Gastrocnemius medialis (tissue), 4 donors: ENCODE measurements around the gene CDKAL1. TPM values are rescaled to one million over a fixed set of nuclear protein-coding genes. Genes with fewer than 3 reads are reported as not detected.

ENCODE experiments used
- ATAC-seq, 2 donors: fragments of 150-250 bp; one replicate each; pipeline ENCODE4 v1.9.1; 2016
- DNase-seq, 2 donors: peaks; one replicate each; pipeline ENCODE4 v3.0.0-alpha.2; 2019
- H3K27ac ChIP-seq, 4 donors: fragments of 200-600 bp; sonication (generic); 1 replicate in 1 of 4; 2 replicates in 3 of 4; pipeline ENCODE4 v1.5.1; 2016 to 2018; ENCODE audit warnings: mild to moderate bottlenecking in 2 of 4, moderate library complexity in 1 of 4
- H3K27me3 ChIP-seq, 3 donors: fragments of 200-600 bp; sonication (generic) in 2 of 3; 1 replicate in 1 of 3; 2 replicates in 2 of 3; pipeline versions ENCODE4 v1.5.1 to v1.6.0; 2016 to 2019; ENCODE audit warnings: mild to moderate bottlenecking in 1 of 3, moderate library complexity in 1 of 3
- H3K36me3 ChIP-seq, 2 donors: fragments of 200-600 bp; sonication (generic) in 1 of 2; one replicate each; pipeline ENCODE4 v1.5.1; 2017 to 2018
- H3K4me1 ChIP-seq, 2 donors: fragments of 200-600 bp; sonication (generic) in 1 of 2; one replicate each; pipeline ENCODE4 v1.5.1; 2016 to 2017; ENCODE audit warnings: mild to moderate bottlenecking in 2 of 2
- H3K4me3 ChIP-seq, 4 donors: fragments of 200-600 bp; sonication (generic) in 3 of 4; 1 replicate in 1 of 4; 2 replicates in 3 of 4; pipeline ENCODE4 v1.5.1; 2016 to 2019; ENCODE audit warnings: mild to moderate bottlenecking in 2 of 4
- H3K9me3 ChIP-seq, 3 donors: fragments of 200-600 bp; sonication (generic) in 2 of 3; 1 replicate in 1 of 3; 2 replicates in 2 of 3; pipeline ENCODE4 v1.5.1; 2016 to 2019
- CTCF ChIP-seq, 5 experiments: fragments of 450-650 bp in 3 of 5; fragments of 200-600 bp in 2 of 5; sonication (generic) in 2 of 5; IDR thresholded peaks in 4 of 5; conservative IDR thresholded peaks in 1 of 5; 1 replicate in 4 of 5; 2 replicates in 1 of 5; pipeline ENCODE4 v1.5.1; 2016 to 2019; ENCODE audit warnings: antibody characterized with exemption in 5 of 5, mild to moderate bottlenecking in 3 of 5, moderate library complexity in 3 of 5
- POLR2A ChIP-seq, 2 donors: fragments of 450-650 bp; IDR thresholded peaks; one replicate each; pipeline ENCODE4 v1.6.1; 2017; ENCODE audit warnings: antibody characterized with exemption in 2 of 2, mild to moderate bottlenecking in 2 of 2, moderate library complexity in 2 of 2
- in situ Hi-C, 4 donors: fragments of 200-750 bp; cut with MboI; loops; one replicate each; pipeline versions ENCODE4 v1.15.0 to v1.8.0; 2017; ENCODE audit warnings: low sequenced_read_pairs in 4 of 4
- intact Hi-C: fragments of 100-400 bp; cut with DNase I; formaldehyde crosslinking; loops from one replicate; pipeline ENCODE4 v1.15.1; 2023; ENCODE audit warnings: low total_unique reads
- total RNA-seq, 4 donors: library from RNA; depleted of rRNA; stranded (reverse); fragments of >200 nt; gene quantifications; one replicate each; pipeline versions ENCODE4 v1.1.0 to v1.2.3, GENCODE V29; 2016

CDKAL1 gene
- 10 to 100 TPM in 3 of 4 donors, 1 to 10 TPM in 1; 9.6 to 17.0 (median 11.4) TPM for total RNA-seq

- no peaks in the 10 kb centered on the region for H3K27me3 ChIP-seq
- TF ChIP-seq POLR2A (IDR thresholded peaks at IDR 0.05) = peak; percentile 31 to 35
- TF ChIP-seq CTCF (IDR thresholded peaks at IDR 0.05 in 4 of 5, conservative IDR thresholded peaks at IDR 0.05 in 1 of 5) = no peak
- peak; percentile 92 for ATAC-seq
- in situ Hi-C loops = loop anchor here (5.0 to 25.0 kb wide), 4 partner anchors 132 to 447 kb away; partner anchors contain the start of gene E2F3 (in 1 of the 4)
- peak within 1 kb of the TSS; percentile 82 to 94 (median 88) for H3K27ac ChIP-seq
- H3K4me1 ChIP-seq = peaks cover 12 to 13% of the 10 kb centered on the region in 2 donors
- H3K9me3 ChIP-seq = no peaks in the 10 kb centered on the region
- peak; percentile 76 to 86 for DNase-seq
- H3K36me3 ChIP-seq = no peaks in the 10 kb centered on the region
- intact Hi-C loops = loop anchor here (2.0 kb wide), 1 partner anchor 134 kb away; the partner anchor contains the start of gene E2F3
- peak within 1 kb of the TSS; percentile 68 to 93 (median 88) for H3K4me3 ChIP-seq
Observed at GRCh38 chr6:20534295-20535262, at the start of gene CDKAL1. CDKAL1 (plus strand) TSS chr6:20534457; CDS start chr6:20546351, 11,894 bp downstream.

GRCh38 chr6:20486641-20487040 lies 47.6 kb upstream of the CDKAL1 start:
- TF ChIP-seq POLR2A (IDR thresholded peaks at IDR 0.05) = no peak
- TF ChIP-seq CTCF (IDR thresholded peaks at IDR 0.05 in 4 of 5, conservative IDR thresholded peaks at IDR 0.05 in 1 of 5) = no peak
- Histone ChIP-seq H3K4me1 (peaks cover 0 to 5% of the 10 kb centered on the region in 2 donors), H3K27ac (no peak overlapping the region), H3K36me3 (peaks cover 0 to 49% of the 10 kb centered on the region in 2 donors), H3K4me3 (no peak overlapping the region), H3K9me3 (no peaks in the 10 kb centered on the region), H3K27me3 (no peaks in the 10 kb centered on the region)
- ATAC-seq = no peak
- intact Hi-C loops = no loop called here
- DNase-seq = no peak
- in situ Hi-C loops = no loop called here

GRCh38 chr6:20487669-20488375 lies 46.4 kb upstream of the CDKAL1 start:
- ATAC-seq (no peak), DNase-seq (no peak)
- Histone ChIP-seq H3K9me3 (no peaks in the 10 kb centered on the region), H3K4me1 (peaks cover 0 to 5% of the 10 kb centered on the region in 2 donors), H3K36me3 (peaks cover 0 to 47% of the 10 kb centered on the region in 2 donors), H3K27ac (no peak overlapping the region), H3K27me3 (no peaks in the 10 kb centered on the region), H3K4me3 (no peak overlapping the region)
- TF ChIP-seq POLR2A (IDR thresholded peaks at IDR 0.05) (no peak), CTCF (IDR thresholded peaks at IDR 0.05 in 4 of 5, conservative IDR thresholded peaks at IDR 0.05 in 1 of 5) (no peak)
- in situ Hi-C loops = no loop called here
- intact Hi-C loops = no loop called here

- Histone ChIP-seq H3K27me3 (no peaks in the 10 kb centered on the region), H3K4me3 (no peak overlapping the region), H3K36me3 (peaks cover 0 to 38% of the 10 kb centered on the region in 2 donors), H3K9me3 (no peaks in the 10 kb centered on the region), H3K4me1 (no peaks in the 10 kb centered on the region), H3K27ac (no peak overlapping the region)
- TF ChIP-seq CTCF (IDR thresholded peaks at IDR 0.05 in 4 of 5, conservative IDR thresholded peaks at IDR 0.05 in 1 of 5) (no peak), POLR2A (IDR thresholded peaks at IDR 0.05) (no peak)
- ATAC-seq (no peak), DNase-seq (no peak)
- in situ Hi-C loops (no loop called here), intact Hi-C loops (no loop called here)
Observed at GRCh38 chr6:20490591-20490990, 43.7 kb upstream of the CDKAL1 start.
